Gastrocnemius medialis (tissue), 4 donors: Measurements from ENCODE around the gene ARFGAP1.

ENCODE experiments used
- CTCF ChIP-seq, 5 experiments: fragments of 450-650 bp in 3 of 5; fragments of 200-600 bp in 2 of 5; sonication (generic) in 2 of 5; IDR thresholded peaks in 4 of 5; conservative IDR thresholded peaks in 1 of 5; 1 replicate in 4 of 5; 2 replicates in 1 of 5; pipeline ENCODE4 v1.5.1; 2016 to 2019; ENCODE audit warnings: antibody characterized with exemption in 5 of 5, mild to moderate bottlenecking in 3 of 5, moderate library complexity in 3 of 5
- POLR2A ChIP-seq, 2 donors: fragments of 450-650 bp; IDR thresholded peaks; one replicate each; pipeline ENCODE4 v1.6.1; 2017; ENCODE audit warnings: antibody characterized with exemption in 2 of 2, mild to moderate bottlenecking in 2 of 2, moderate library complexity in 2 of 2

- TF ChIP-seq CTCF (IDR thresholded peaks at IDR 0.05 in 4 of 5, conservative IDR thresholded peaks at IDR 0.05 in 1 of 5), result no peak
- TF ChIP-seq POLR2A (IDR thresholded peaks at IDR 0.05), result no peak
Measured at GRCh38 chr20:63239431-63239830, 33.2 kb upstream of the ARFGAP1 start.
